Suprapubic skin (tissue), 4 donors: ENCODE measurements around the gene WAC. TPM values are rescaled to one million over a fixed set of nuclear protein-coding genes. Genes with fewer than 3 reads are reported as not detected.

Experiments used
- DNase-seq, 2 donors: peaks; one replicate each; pipeline ENCODE4 v3.0.0-alpha.2; 2019; ENCODE audit warnings: low spot score in 2 of 2
- H3K27ac ChIP-seq: fragments of 200-600 bp; sonication (generic); one replicate; pipeline ENCODE4 v1.5.1; 2019
- H3K27me3 ChIP-seq: fragments of 200-600 bp; sonication (generic); one replicate; pipeline ENCODE4 v1.5.1; 2019
- H3K36me3 ChIP-seq: fragments of 200-600 bp; sonication (generic); one replicate; pipeline ENCODE4 v1.5.1; 2019
- H3K4me1 ChIP-seq: fragments of 200-600 bp; sonication (generic); one replicate; pipeline ENCODE4 v1.5.1; 2019
- H3K4me3 ChIP-seq: fragments of 200-600 bp; sonication (generic); one replicate; pipeline ENCODE4 v1.5.1; 2019; ENCODE audit warnings: mild to moderate bottlenecking
- H3K9me3 ChIP-seq: fragments of 200-600 bp; sonication (generic); one replicate; pipeline ENCODE4 v1.5.1; 2019
- EP300 ChIP-seq: sonication (generic); formaldehyde crosslinking; IDR thresholded peaks from one replicate; pipeline ENCODE4 v1.6.1; 2017; ENCODE audit warnings: antibody characterized with exemption
- POLR2A ChIP-seq, 2 donors: fragments of 450-650 bp; IDR thresholded peaks; one replicate each; pipeline ENCODE4 v1.6.1; 2017; ENCODE audit warnings: antibody characterized with exemption in 2 of 2, mild to moderate bottlenecking in 2 of 2, moderate library complexity in 2 of 2
- POLR2AphosphoS5 ChIP-seq, 3 donors: sonication (generic); formaldehyde crosslinking; IDR thresholded peaks; one replicate each; pipeline ENCODE4 v1.6.1; 2017; ENCODE audit warnings: antibody characterized with exemption in 3 of 3
- WGBS: methylation state at CpG from one replicate; pipeline ENCODE4 v1.1.5; 2018; 5-methylcytosine and 5-hydroxymethylcytosine counted together
- total RNA-seq, 4 donors: library from RNA; depleted of rRNA; stranded (reverse); fragments of >200 nt; gene quantifications; one replicate each; pipeline ENCODE4 v1.1.0, GENCODE V29; 2016
- TF ChIP-seq, protein P1 (sequence below), 2 donors: fragments of 200-600 bp in 1 of 2; fragments of 450-650 bp in 1 of 2; sonication (generic) in 1 of 2; IDR thresholded peaks; one replicate each; pipeline ENCODE4 v1.5.1; 2016 to 2019; ENCODE audit warnings: antibody characterized with exemption in 2 of 2, mild to moderate bottlenecking in 1 of 2, moderate library complexity in 1 of 2

Gene WAC
- total RNA-seq, 4 donors from 2014 or later = 91.6 to 164 (median 107) TPM

DNA sequence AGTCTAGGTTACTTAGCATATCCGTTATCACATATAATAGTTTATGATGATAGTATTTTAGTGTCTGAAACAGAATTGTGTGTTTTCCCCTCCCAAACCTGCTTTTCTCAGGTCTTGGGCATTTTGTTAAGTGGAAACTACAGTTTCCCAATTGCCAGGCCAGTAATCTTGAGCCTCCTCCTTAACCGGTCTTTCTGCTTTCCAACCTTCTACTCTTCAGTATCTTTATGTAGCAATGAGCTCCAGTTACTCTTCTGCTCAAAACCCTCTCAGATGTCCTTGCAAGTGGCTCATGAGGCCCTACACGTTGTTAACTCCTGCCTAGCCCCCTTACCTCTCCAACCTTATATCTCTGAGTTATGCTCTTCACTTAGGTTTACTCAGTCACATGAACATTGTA, 22.0 kb downstream of the WAC start:
- TF ChIP-seq EP300 (no peak), POLR2AphosphoS5 (IDR thresholded peaks at IDR 0.05) (no peak), POLR2A (IDR thresholded peaks at IDR 0.05) (no peak)
- TF ChIP-seq, protein P1, sequence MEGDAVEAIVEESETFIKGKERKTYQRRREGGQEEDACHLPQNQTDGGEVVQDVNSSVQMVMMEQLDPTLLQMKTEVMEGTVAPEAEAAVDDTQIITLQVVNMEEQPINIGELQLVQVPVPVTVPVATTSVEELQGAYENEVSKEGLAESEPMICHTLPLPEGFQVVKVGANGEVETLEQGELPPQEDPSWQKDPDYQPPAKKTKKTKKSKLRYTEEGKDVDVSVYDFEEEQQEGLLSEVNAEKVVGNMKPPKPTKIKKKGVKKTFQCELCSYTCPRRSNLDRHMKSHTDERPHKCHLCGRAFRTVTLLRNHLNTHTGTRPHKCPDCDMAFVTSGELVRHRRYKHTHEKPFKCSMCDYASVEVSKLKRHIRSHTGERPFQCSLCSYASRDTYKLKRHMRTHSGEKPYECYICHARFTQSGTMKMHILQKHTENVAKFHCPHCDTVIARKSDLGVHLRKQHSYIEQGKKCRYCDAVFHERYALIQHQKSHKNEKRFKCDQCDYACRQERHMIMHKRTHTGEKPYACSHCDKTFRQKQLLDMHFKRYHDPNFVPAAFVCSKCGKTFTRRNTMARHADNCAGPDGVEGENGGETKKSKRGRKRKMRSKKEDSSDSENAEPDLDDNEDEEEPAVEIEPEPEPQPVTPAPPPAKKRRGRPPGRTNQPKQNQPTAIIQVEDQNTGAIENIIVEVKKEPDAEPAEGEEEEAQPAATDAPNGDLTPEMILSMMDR (IDR thresholded peaks at IDR 0.05) = no peak
- no peak for DNase-seq
- Histone ChIP-seq H3K27ac (no peak overlapping the region), H3K36me3 (peaks cover 7% of the 10 kb centered on the region), H3K9me3 (no peaks in the 10 kb centered on the region), H3K27me3 (no peaks in the 10 kb centered on the region), H3K4me1 (peaks cover 66% of the 10 kb centered on the region), H3K4me3 (no peak overlapping the region)
- WGBS = 87% methylated on average over 3 of the region's 3 CpGs

DNA sequence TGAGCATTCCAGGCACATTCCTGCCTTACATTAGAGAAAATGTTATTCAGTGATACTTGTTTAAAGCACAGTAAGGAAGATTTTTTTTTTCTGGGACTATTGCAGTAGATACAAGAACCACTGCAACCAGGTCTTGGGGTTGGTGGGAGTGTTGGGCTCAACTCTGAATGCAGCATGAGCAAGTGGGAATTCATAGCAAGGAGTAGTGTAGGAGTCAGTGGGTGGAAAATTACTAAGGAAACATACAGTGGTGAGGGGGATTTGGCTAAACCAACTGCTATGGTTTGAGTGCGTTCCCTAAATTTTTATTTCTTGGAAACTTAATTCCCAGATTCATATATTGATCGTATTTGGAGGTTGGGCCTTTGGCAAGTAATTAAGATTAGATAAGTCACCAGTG, 22.4 kb downstream of the WAC start:
- Histone ChIP-seq H3K27ac (no peak overlapping the region), H3K27me3 (no peaks in the 10 kb centered on the region), H3K9me3 (no peaks in the 10 kb centered on the region), H3K4me1 (peaks cover 67% of the 10 kb centered on the region), H3K4me3 (no peak overlapping the region), H3K36me3 (peaks cover 7% of the 10 kb centered on the region)
- no peak for DNase-seq
- 100% methylated on average over 2 of the region's 2 CpGs for WGBS
- TF ChIP-seq POLR2AphosphoS5 (IDR thresholded peaks at IDR 0.05) = no peak
- TF ChIP-seq EP300 = no peak
- TF ChIP-seq, protein P1 (IDR thresholded peaks at IDR 0.05) = no peak
- no peak for TF ChIP-seq POLR2A (IDR thresholded peaks at IDR 0.05)

DNA sequence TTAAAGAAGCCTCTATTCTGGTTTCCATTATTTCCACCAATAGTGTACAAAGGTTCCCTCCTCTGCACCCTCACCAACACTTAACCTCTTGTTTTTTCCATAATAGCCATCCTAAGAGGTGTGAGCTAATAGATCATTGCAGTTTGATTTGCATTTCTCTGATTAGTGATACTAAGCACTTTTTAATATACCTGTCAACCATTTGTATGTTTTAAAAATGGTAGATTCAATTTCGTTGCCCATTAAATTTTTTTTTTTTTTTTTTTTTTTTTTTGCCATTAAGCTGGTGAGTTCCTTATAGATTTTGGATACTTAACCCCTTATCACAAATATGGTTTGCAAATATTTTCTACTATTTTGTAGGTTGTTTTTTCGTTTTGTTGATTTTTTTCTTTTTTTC, 23.2 kb downstream of the WAC start:
- Histone ChIP-seq H3K4me3 (no peak overlapping the region), H3K27ac (no peak overlapping the region), H3K27me3 (no peaks in the 10 kb centered on the region), H3K4me1 (peaks cover 63% of the 10 kb centered on the region), H3K9me3 (no peaks in the 10 kb centered on the region), H3K36me3 (peaks cover 7% of the 10 kb centered on the region)
- DNase-seq = no peak
- no peak for TF ChIP-seq POLR2AphosphoS5 (IDR thresholded peaks at IDR 0.05)
- TF ChIP-seq EP300 = no peak
- TF ChIP-seq POLR2A (IDR thresholded peaks at IDR 0.05) = no peak
- TF ChIP-seq, protein P1 (IDR thresholded peaks at IDR 0.05) = no peak
- WGBS = 96% methylated on average over 2 of the region's 2 CpGs

DNA sequence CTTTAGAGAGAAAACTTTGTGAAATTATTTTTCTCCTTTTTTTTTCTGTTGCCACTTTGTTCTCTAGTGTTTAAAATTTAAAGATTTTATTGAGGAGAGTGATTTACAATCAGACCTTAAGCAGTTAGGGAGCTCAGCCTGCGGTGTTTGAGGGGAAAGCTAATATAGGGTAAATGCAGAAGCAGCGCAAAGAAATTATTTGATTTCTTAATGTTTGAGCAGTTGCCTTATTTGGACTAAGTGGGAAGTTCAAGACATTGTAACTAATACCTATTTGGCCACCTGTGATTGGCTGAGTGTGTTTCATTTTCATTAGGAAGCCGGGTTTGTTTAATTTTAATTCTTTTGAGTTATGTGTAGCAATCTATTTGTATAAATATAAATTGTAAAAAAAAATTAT, 25.3 kb downstream of the WAC start:
- no peak overlapping the region for H3K4me3 ChIP-seq
- no peaks in the 10 kb centered on the region for H3K9me3 ChIP-seq
- no peak overlapping the region for H3K27ac ChIP-seq
- no peak for DNase-seq
- H3K27me3 ChIP-seq = no peaks in the 10 kb centered on the region
- WGBS = 84% methylated on average over 3 of the region's 3 CpGs
- peaks cover 13% of the 10 kb centered on the region for H3K36me3 ChIP-seq
- TF ChIP-seq POLR2A (IDR thresholded peaks at IDR 0.05) = no peak
- TF ChIP-seq, protein P1 (IDR thresholded peaks at IDR 0.05) = no peak
- TF ChIP-seq POLR2AphosphoS5 (IDR thresholded peaks at IDR 0.05) = no peak
- no peak for TF ChIP-seq EP300
- H3K4me1 ChIP-seq = peaks cover 44% of the 10 kb centered on the region

DNA sequence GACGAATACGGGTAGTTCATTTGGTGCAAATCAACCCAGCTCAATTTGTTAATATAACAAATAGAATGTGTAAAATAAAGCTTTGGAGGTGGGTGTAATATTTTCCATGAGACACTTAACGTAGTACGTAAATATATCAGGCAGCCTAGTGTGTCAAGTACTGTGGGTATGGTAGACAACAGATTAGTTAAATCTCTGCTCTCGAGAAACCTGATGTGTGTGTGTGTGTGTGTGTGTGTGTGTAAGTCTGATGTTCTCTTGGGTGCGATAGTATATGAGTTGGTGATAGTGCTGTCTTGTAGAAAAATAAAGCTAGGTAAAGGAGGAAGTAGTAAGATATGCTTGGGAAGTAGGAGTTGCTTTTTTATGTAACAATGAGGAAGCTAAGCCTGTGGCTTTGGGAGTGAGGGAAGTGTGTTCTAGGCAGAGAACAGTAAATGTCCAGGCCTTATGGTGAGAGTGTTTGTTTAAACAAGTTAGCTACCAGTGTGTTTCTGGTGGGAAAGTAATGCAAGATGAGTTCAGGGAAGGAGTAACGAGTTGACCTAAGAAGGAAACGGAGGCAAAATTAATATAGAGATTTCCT, 26.1 kb downstream of the WAC start:
- no peak overlapping the region for H3K4me3 ChIP-seq
- WGBS = 86% methylated on average over 8 of the region's 8 CpGs
- H3K27me3 ChIP-seq = no peaks in the 10 kb centered on the region
- peaks cover 10% of the 10 kb centered on the region for H3K36me3 ChIP-seq
- no peaks in the 10 kb centered on the region for H3K9me3 ChIP-seq
- peaks cover 38% of the 10 kb centered on the region for H3K4me1 ChIP-seq
- no peak for TF ChIP-seq EP300
- TF ChIP-seq, protein P1 (IDR thresholded peaks at IDR 0.05) = no peak
- no peak for DNase-seq
- no peak overlapping the region for H3K27ac ChIP-seq
